Gastroesophageal sphincter (tissue), 3 donors: ENCODE measurements around the gene RTL10.

ENCODE experiments used
- EP300 ChIP-seq: sonication (generic); formaldehyde crosslinking; IDR thresholded peaks from one replicate; pipeline ENCODE4 v1.6.1; 2017; ENCODE audit warnings: antibody characterized with exemption, mild to moderate bottlenecking
- POLR2A ChIP-seq, 2 donors: fragments of 450-650 bp; IDR thresholded peaks; one replicate each; pipeline ENCODE4 v1.6.1; 2017; ENCODE audit warnings: antibody characterized with exemption in 2 of 2, mild to moderate bottlenecking in 2 of 2, moderate library complexity in 1 of 2
- POLR2AphosphoS5 ChIP-seq: sonication (generic); formaldehyde crosslinking; IDR thresholded peaks from one replicate; pipeline ENCODE4 v1.6.1; 2017; ENCODE audit warnings: antibody characterized with exemption
- TF ChIP-seq, protein P1 (sequence below), 4 experiments: fragments of 200-600 bp in 2 of 4; fragments of 450-650 bp in 2 of 4; sonication (generic) in 1 of 4; IDR thresholded peaks; one replicate each; pipeline ENCODE4 v1.5.1; 2017 to 2019; ENCODE audit warnings: antibody characterized with exemption in 4 of 4, mild to moderate bottlenecking in 2 of 4, moderate library complexity in 2 of 4

DNA sequence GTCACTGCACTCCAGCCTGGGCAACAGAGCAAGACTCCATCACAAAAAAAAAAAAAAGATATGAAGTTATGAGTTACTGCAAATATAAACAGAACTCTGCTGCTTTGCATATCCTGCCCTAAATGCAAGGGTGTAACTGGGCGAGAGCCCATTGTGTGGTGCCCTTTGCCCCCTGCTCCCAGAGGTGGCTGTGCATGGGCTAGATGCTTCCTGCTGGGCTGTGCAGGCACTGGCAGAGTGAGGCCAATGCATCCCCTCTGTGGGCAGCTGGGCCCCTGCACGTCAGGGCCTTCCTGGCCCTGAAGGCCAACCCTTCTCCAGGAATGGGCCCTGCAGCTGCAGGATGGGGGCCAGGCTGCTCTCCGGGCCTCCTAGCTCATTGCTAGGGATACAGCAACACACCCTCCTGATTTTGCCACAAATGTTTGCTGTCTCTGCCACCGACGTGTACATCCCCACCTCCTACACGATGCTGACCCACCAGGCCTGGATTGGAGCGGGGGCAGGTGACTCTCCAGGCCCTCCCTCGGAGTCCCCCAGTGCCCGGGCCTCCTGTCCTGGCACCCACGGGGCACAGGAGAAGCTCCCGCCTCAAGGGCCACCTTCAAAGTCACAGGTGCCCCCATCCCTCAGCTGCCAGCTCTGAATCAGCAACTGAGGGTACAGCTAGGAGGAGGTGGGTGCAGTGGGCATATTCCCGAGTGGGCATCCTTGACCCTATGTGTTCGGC lies 46.2 kb upstream of the RTL10 start:
- TF ChIP-seq, protein P1, sequence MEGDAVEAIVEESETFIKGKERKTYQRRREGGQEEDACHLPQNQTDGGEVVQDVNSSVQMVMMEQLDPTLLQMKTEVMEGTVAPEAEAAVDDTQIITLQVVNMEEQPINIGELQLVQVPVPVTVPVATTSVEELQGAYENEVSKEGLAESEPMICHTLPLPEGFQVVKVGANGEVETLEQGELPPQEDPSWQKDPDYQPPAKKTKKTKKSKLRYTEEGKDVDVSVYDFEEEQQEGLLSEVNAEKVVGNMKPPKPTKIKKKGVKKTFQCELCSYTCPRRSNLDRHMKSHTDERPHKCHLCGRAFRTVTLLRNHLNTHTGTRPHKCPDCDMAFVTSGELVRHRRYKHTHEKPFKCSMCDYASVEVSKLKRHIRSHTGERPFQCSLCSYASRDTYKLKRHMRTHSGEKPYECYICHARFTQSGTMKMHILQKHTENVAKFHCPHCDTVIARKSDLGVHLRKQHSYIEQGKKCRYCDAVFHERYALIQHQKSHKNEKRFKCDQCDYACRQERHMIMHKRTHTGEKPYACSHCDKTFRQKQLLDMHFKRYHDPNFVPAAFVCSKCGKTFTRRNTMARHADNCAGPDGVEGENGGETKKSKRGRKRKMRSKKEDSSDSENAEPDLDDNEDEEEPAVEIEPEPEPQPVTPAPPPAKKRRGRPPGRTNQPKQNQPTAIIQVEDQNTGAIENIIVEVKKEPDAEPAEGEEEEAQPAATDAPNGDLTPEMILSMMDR (IDR thresholded peaks at IDR 0.05): no peak
- TF ChIP-seq POLR2A (IDR thresholded peaks at IDR 0.05): no peak
- no peak for TF ChIP-seq POLR2AphosphoS5
- no peak for TF ChIP-seq EP300
